Measurements from ENCODE around the gene GSTP1. TPM values are rescaled to one million over a fixed set of nuclear protein-coding genes. Genes with fewer than 3 reads are reported as not detected.
A peak's percentile ranks its signal among the peaks of the same experiment; 100 is the strongest.

Gene GSTP1
- total and polyA plus RNA-seq, 4 donors = 632 to 2,206 (median 1,023) TPM

GRCh38 chr11:67572305-67572704 lies 11.3 kb upstream of the GSTP1 start:
- Histone ChIP-seq H3K27me3 (ENCODE audit: control insufficient read depth in 3 of 3, insufficient read depth in 3 of 3, low read length in 2 of 3) (no peaks in the 10 kb centered on the region), H3K36me3 (ENCODE audit: control insufficient read depth in 4 of 4, insufficient read depth in 4 of 4, low read length in 4 of 4) (no peaks in the 10 kb centered on the region), H3K4me1 (ENCODE audit: control insufficient read depth in 5 of 5, insufficient read depth in 5 of 5, low read length in 5 of 5) (peaks cover 0 to 2% (median 0%) of the 10 kb centered on the region in 5 donors), H3K9ac (ENCODE audit: insufficient read depth in 1 of 2, low read length in 2 of 2) (no peak overlapping the region), H3K9me3 (ENCODE audit: control insufficient read depth in 4 of 4, insufficient read depth in 3 of 4, low read length in 3 of 4) (no peaks in the 10 kb centered on the region), H3K4me3 (no peak overlapping the region), H3K27ac (ENCODE audit: low read depth in 1 of 2, low read length in 1 of 2) (no peak overlapping the region)
- WGBS, 2 donors = 20 to 26% methylated on average over 5 of the region's 5 CpGs
- ATAC-seq (ENCODE audit: insufficient read depth, low FRiP score) (no peak), DNase-seq (no peak)
- TF ChIP-seq CTCF (IDR thresholded peaks at IDR 0.05; ENCODE audit: control extremely low read depth, extremely low read depth) = no peak

DNA sequence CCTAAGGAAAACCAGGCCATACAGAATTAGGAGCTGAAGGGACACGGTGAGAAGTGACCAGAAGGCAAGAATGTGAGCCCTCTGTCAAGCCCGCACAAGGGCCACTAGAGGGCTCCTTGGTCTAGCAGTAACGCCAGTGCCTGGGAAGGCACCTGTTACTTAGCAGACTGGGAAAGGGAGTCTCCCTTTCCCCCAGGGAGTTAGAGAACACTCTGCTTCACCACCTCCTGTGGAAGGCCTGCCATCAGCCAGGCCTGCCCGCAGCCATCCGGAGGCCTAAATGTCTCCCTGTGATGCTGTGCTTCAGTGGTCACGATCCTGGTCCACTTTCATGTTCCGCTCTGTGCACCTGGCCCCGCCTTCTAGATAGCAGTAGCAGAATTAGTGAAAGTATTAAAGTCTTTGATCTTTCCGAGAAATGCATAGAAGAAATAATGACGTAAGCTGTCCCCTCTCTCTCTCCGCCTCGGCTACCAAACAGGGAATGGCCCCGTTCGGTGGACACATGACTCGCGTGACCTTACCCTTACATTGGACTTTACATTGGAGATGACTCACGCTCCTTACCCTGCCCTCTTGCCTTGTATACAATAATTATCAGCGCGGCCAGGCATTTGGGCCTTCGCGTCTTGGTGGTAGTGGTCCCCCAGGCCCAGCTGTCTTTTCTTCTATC lies 10.7 kb upstream of the GSTP1 start:
- ATAC-seq (ENCODE audit: insufficient read depth, low FRiP score) (no peak), DNase-seq (peak; percentile 43 to 64 (median 50))
- TF ChIP-seq CTCF (IDR thresholded peaks at IDR 0.05; ENCODE audit: control extremely low read depth, extremely low read depth) = peak; percentile 74
- H3K36me3 ChIP-seq (ENCODE audit: control insufficient read depth in 4 of 4, insufficient read depth in 4 of 4, low read length in 4 of 4) = no peaks in the 10 kb centered on the region
- no peak overlapping the region for H3K9ac ChIP-seq (ENCODE audit: insufficient read depth in 1 of 2, low read length in 2 of 2)
- no peaks in the 10 kb centered on the region for H3K27me3 ChIP-seq (ENCODE audit: control insufficient read depth in 3 of 3, insufficient read depth in 3 of 3, low read length in 2 of 3)
- H3K4me1 ChIP-seq (ENCODE audit: control insufficient read depth in 5 of 5, insufficient read depth in 5 of 5, low read length in 5 of 5) = peaks cover 0 to 2% (median 0%) of the 10 kb centered on the region in 5 donors
- H3K9me3 ChIP-seq (ENCODE audit: control insufficient read depth in 4 of 4, insufficient read depth in 3 of 4, low read length in 3 of 4) = no peaks in the 10 kb centered on the region
- WGBS, 2 donors = 56 to 72% methylated on average over 21 of the region's 21 CpGs
- H3K27ac ChIP-seq (ENCODE audit: low read depth in 1 of 2, low read length in 1 of 2) = no peak overlapping the region
- H3K4me3 ChIP-seq = no peak overlapping the region

GRCh38 chr11:67574938-67575337 lies 8.7 kb upstream of the GSTP1 start:
- Histone ChIP-seq H3K9ac (ENCODE audit: insufficient read depth in 1 of 2, low read length in 2 of 2) (no peak overlapping the region), H3K27me3 (ENCODE audit: control insufficient read depth in 3 of 3, insufficient read depth in 3 of 3, low read length in 2 of 3) (no peaks in the 10 kb centered on the region), H3K27ac (ENCODE audit: low read depth in 1 of 2, low read length in 1 of 2) (no peak overlapping the region), H3K4me1 (ENCODE audit: control insufficient read depth in 5 of 5, insufficient read depth in 5 of 5, low read length in 5 of 5) (peaks cover 0 to 2% (median 0%) of the 10 kb centered on the region in 5 donors), H3K9me3 (ENCODE audit: control insufficient read depth in 4 of 4, insufficient read depth in 3 of 4, low read length in 3 of 4) (no peaks in the 10 kb centered on the region), H3K36me3 (ENCODE audit: control insufficient read depth in 4 of 4, insufficient read depth in 4 of 4, low read length in 4 of 4) (no peaks in the 10 kb centered on the region), H3K4me3 (no peak overlapping the region)
- TF ChIP-seq CTCF (IDR thresholded peaks at IDR 0.05; ENCODE audit: control extremely low read depth, extremely low read depth) = no peak
- 42 to 55% methylated on average over 3 of the region's 3 CpGs for WGBS, 2 donors
- ATAC-seq (ENCODE audit: insufficient read depth, low FRiP score) (no peak), DNase-seq (no peak)
